GM18520 (cell line): ENCODE results near the gene MYCBP2.
"Not testable (repeated sequence)": the region's sequence is repeated elsewhere in the genome, so short reads cannot be mapped to it uniquely, and the experiment has no call there.

Source experiments
- ATAC-seq: cut with Tn5 transposase; IDR thresholded peaks from one replicate; pipeline ENCODE4 v1.9.1; 2021; ENCODE audit not compliant: unreplicated experiment

Gene MYCBP2

DNA sequence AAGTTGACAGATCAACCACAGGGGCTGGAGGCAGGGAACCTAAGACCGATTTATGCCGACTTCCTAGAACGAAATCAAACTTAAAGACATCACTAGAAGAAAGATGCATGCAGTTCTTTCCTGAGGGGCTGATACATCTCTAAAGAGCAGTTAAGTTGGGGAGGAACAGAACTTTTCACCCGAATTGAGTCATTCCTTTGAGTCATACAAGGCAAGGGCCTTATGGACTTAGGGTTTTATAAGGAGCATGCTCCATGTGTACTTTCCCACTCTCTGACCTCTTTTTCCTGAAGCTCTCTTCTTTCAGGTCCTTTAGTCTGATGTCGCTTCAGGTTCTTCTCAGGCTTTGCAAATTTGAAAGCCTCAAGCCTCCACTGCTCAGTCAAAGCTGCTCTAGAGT lies 292.0 kb downstream of the MYCBP2 start:
- ATAC-seq, result no peak

DNA sequence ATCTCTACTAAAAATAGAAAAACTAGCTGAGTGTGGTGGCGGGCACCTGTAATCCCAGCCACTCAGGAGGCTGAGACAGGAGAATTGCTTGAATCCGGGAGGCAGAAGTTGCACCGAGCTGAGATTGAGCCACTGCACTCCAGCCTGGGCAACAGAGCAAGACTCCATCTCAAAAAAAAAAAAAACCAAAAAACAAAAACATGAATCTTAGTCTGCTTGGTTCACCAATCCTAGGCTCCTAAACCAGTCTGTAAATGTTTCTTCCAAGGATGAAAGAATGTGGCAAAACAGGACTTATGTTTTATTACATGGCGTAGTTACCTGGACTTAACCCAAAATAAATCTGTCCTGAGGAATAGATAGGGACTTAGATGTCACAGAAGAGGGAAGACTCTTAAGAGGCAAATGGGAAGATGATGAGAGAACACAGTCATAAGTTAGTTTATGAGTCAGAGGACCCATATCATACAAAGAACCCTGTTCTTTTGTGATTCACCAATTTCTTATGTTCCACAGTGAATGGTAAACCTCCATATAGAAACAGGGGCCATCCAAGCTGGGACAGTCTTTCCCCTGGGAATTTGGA lies 293.1 kb downstream of the MYCBP2 start:
- ATAC-seq, result no peak

DNA sequence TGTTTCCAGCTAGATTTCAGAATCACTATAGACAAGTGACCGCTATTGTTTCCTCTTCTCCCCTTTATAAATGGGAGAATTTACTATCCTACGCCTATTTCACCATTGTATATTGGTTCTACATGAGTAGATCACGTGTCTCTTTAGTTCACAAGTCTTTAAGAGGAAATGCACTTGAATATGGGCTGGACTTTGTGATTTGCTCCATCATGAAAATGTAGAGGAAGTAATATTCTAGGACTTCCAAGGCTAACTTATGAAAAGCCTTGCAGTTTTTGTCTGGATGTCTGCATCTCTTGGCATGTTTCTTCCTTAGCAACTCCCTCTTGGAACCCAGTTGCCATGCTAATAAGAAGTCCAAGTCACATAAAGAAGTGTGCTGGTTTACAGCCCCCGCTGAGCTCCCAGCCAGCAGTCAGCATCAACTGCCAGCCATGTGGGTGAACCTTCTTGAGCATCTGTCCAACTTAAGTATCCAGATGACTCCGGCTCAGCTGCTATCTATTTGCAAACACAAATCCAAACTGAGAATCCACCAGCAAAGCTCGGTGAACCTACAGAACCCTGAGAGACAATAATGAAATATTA lies 295.1 kb downstream of the MYCBP2 start:
- ATAC-seq, result no peak

DNA sequence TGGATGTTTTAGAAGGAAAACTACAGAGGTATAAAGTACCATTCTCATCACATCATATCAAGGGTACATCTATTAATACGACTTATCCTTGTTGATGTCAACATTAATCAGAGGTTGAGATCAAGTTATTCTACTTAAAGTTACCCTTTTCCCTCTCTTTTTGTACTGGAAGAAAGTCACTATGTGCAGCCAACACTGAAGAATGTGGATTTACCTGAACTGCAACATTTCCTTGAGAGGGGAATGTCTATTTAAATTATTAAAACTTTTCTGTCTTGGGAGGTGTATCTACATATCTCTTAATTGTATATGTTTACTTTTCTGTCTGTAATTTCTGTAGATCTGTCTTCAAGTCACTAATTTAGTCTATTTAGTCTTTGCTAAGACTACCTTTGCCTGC lies 297.5 kb downstream of the MYCBP2 start:
- no peak for ATAC-seq

DNA sequence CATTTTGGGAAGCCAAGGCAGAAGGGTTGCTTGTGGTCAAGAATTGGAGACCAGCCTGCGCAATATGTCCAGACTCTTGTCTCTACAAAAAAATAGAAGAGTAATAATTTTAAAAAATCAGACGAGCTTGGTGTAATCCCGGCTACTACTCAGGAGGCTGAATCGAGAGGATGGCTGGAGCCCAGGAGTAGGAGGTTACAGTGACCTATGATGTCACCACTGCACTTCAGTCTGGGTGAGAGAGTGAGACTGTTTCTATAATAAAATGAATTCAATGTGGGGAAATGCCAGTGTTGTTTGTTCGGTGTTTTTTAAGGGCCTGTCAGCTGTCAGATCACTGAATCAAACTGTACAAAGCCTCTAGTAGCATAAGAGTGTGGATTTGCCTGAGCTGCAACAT lies 298.7 kb downstream of the MYCBP2 start:
- no peak for ATAC-seq

DNA sequence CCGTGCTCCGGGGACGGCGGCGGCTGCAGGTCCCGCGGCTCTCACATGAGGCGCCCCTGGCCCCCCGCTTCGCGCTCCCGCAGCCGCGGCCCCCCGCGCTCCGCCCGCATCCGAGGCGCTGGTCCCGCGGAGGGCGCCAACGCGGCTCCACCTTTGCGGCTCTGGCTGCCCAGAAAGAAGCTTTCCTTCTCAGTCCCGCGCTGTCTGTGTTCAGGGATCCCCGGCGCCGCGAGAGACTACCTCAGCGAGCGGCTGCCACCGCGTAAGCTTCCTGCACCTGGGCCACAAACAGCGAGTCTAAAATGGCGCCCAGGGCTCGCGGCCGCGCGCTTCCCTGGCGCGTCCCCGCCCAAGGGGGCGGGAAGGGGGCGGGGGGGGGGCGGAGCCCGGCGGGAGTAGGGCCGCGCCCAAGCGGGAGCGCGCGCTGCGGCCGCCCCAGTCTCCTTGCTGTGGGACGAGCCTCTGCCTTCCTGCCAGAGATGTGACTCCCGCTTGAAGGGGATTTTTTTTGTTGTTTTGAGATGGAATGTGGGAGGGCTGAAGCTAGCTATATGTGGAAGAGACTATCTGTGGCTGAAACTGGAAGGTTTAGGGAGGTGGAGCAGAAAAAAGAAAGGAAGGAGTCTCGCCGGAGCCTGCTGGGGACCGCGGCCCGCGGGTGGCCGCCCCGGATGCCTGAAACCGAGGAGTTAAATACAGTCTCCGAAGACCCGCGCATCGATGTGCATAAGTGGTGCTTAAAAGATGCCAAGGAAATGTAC lies 299.9 kb downstream of the MYCBP2 start, which contains the start of gene FBXL3:
TSS of gene FBXL3 (minus strand) at position 299 of the 761 bp plus-strand sequence. CDS start 5,299 bp downstream, outside the sequence.
- ATAC-seq, result peak; percentile 50

DNA sequence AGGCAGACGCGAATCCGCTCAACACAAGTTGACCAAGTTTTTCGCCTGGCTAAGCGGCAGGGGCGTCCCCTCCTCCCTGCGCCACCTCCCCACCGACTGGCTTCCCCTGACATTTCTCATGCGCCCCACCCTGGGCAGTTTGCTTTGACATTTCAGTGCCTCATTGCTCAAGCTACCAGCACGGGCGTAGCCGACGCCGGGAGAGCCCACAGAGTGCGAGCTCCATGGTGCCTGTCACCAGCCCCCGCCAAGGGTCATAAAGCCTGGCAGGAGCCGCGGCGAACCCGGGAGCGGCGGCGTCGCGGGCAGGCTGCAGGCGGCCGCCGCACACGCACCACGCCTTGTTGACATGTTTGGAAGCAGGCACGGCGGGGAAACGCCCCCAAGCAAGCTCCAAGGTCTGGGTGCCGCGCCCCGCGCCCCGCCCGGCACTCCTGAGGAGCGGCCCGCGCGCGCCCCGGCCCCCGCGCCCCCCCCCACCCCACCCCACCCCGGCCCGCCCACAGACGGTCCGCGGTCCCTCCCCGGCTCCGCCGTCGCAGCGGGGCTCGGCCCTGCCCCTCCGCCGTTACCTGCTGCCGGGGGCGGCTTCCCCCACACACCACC lies 300.5 kb downstream of the MYCBP2 start:
- ATAC-seq, result peak; percentile 29

DNA sequence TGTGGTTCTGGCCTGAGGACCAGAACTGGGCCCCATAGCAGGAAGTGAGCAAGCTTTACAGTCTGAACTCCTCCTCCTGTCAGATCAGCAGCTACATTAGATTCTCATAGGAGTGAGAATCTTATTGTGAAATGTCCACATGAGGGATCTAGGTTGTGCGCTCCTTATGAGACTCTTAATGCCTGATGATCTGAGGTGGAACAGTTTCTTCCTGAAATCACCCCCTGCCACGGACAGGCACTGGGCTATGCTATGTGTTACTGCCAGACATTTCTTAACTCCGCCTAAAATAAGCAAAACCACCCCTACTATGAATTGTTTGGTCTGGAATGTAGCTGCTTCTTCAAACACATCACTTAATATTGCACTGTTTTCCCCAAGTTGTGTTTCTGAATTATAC lies 304.6 kb downstream of the MYCBP2 start:
- no peak for ATAC-seq

DNA sequence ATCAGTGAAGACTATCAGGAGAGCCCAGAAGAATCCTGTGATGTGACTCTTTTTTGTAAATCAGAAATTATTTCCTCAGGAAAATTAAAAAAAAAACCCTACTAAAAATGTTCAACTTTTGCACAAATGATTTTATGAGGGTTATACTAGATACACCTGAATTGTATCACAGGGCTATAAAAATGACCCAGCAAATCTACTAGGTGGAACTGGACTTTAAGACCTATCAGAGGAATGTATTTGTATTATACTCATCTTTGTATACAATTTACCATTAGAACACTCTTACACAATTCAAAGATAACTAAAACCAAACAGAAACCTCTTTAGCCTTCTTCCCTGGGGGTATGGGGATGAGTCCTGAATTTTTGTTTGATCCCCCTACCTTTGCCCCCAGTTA lies 307.1 kb downstream of the MYCBP2 start:
- no peak for ATAC-seq

DNA sequence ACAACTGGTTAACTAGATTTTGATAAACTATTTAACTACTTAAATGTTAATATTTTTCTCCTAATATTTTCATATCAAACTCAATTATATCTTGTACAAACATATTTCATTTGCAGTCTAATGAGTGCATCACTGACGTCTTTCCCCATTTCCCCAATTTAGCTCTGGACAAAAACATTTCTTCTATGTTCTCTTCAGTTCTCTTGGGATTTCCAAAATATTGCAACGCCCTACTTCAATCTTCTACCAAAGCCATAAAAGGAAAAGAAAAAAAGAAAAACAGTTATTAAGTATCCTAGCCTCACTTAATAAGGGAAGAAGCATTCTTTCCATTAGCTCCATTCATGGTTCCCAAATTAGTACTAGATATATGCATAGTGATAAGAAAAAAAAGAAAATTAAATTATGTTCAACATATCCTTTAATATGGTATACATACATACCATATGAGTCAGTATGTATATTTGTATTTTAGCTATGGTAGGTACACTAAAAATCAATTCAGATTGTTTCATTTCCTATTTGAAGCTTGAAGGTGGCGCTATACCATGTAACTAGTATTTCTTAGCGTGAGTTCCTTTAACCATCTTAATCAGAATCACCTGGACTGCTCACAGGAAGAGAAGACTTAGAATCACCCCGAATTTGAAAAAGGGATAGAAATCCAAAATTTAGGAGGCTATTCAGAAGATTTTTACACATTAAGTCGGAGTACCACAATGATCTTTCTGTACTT lies 309.8 kb downstream of the MYCBP2 start:
- ATAC-seq, result no peak

DNA sequence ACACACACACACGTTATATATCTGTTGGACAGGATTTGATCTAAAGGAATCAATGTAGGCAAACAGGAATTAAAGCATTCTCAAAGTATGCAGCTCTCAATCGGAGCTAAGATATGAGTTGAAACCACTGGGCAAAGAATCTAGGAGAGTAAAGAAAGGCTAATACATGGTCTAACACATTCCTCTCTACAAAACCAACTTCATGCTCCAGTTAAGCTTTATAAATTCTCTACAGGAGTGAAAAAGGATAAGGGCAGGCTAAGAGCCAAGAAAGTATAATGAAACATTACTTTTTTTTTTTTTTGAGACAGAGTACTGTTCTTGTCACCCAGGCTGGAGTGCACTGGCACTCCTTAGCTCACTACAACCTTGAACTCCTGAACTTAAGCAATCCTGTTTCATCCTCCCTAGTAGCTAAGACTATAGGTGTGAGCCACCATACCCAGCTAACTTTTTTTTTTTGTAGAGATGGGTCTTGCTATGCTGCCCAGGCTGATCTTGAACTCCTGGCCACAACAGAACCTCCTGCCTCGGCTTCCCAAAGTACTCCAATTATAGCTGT lies 310.6 kb downstream of the MYCBP2 start:
- ATAC-seq, result no peak

DNA sequence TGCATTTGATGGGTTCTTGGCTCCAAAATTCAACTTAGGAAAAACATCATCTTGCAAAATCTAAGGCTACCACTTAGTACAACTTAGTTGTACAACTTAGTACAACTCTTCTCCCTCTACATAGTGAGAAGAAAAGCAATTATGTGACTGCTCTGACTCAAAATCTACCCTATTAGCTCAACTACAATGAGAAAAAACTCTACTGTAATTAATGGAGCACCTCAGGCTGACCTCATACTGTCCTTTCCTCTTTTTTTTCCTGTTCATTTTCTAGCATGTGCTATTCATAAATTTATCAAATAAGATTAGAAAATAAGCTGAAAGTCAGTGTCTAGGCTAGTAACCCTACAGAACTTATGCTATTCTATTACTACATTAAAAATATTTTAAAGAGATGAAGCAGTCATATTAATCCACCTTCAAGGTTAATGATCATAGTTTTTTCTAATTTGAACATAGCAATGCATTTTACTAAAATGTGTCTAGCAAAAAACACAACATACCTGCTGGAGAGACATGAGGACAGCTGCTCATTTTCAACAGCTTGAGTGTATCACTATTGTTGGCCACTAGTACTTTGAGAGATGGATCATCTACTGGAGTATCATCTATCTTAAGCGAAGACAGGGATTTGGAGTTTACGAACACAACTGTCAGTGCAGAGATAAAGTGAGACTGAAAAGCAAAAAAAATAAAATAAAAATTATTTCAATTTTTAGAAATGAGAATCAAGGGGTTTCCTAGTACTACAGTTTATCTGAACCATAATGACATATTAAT lies 311.8 kb downstream of the MYCBP2 start:
- no peak for ATAC-seq

DNA sequence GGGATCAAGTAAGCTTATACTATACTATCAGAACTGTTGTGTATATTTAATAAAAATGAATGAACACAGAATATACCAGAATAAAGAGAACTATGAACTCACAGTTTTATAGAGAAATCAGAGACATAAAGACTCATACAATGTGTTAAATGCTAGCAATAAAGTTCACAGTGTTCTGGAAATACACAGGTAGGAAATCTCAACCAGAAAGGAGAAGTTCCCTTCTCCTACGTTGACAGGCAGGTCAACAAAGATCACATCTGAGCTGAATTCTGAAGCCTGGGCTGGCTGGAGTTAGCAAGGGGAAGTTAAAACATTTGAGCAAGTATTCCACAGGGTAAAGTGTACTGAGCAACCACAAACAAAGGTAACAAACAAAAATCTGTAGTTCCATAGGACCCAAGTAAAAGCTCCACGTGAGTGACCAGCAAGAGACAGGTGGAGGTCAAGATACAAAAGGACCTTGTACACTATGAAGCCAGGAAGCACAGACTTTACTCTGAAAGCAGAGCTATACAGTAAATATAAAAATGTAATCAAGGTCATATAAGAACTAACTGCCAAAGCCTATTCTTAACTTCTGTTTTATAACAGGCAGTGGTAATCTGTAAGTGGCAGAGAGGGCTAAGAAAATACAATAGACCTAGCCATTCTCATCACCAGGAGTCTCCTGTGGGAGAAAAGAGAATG lies 312.9 kb downstream of the MYCBP2 start:
- ATAC-seq, result no peak

DNA sequence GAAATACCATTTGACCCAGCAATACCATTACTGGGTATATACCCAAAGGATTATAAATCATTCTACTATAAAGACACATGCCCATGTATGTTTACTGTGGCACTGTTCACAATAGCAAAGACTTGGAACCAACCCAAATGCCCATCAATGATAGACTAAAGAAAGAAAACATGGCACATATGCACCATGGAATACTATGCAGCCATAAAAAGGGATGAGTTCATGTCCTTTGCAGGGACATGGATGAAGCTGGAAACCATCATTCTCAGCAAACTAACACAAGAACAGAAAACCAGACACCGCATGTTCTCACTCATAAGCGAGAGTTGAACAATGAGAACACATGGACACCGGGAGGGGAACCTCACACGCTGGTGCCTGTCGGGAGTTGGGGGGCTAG lies 317.2 kb downstream of the MYCBP2 start:
- ATAC-seq, result not testable (repeated sequence)

DNA sequence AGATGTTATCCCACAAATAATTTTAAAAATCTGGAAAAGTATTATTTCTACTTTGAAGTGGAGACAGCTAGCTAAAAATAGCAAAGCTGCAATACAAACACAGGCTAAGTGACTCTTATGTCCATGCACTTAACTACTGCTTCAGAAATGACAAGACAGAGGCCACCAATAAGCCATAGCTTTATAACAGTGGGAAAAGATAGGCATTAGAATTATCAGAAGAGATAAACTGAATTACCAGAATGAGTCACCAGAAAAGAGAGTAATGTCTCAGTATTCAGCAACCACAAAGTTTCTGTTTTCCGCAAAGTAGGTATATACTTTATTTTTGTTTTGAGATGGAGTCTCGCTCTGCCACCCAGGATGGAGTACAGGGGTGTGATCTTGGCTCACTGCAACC lies 317.9 kb downstream of the MYCBP2 start:
- ATAC-seq, result peak; percentile 42

DNA sequence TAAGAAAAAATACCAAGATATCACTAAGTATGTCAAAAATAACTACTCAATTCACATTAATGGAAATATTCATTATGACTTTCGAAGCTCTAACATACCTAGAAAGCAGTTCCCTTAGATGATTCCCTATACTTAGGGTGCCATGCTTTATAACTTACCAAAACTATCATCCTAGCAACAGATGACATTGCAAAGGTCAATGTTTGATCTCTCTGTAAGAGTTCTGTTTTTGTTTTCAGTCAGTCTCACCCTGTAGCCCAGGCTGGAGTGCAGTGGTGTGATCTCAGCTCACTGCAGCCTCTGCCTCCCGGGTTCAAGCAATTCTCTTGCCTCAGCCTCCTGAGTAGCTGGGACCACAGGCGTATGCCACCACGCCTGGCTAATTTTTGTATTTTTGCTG lies 318.6 kb downstream of the MYCBP2 start:
- not testable (repeated sequence) for ATAC-seq

DNA sequence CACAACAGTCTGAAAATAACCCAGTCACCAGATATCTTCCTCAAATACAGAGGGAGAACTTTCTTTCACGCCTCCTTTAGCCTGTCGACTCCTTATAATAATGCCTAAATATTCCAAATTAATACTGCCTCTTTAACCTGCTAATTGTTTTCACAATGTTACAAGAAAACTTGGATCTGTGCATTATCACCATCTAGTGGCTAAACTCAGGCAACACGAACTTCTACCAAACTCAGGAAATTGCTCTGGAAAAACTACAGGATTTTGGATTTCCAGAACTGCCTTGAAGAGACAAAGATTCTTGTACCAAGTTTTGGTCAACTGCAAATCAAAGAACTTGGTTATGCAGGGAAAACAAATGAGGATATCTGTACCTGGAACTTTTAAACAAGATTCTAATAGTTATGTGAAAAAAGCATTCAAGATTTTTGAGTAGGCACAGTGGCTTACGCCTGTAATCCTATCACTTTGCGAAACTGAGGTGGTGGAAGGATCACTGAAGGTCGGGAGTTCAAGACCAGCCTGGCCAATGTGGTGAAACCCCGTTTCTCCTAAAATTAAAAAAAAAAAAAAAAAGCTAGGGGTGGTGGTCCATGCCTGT lies 324.2 kb downstream of the MYCBP2 start:
- no peak for ATAC-seq

DNA sequence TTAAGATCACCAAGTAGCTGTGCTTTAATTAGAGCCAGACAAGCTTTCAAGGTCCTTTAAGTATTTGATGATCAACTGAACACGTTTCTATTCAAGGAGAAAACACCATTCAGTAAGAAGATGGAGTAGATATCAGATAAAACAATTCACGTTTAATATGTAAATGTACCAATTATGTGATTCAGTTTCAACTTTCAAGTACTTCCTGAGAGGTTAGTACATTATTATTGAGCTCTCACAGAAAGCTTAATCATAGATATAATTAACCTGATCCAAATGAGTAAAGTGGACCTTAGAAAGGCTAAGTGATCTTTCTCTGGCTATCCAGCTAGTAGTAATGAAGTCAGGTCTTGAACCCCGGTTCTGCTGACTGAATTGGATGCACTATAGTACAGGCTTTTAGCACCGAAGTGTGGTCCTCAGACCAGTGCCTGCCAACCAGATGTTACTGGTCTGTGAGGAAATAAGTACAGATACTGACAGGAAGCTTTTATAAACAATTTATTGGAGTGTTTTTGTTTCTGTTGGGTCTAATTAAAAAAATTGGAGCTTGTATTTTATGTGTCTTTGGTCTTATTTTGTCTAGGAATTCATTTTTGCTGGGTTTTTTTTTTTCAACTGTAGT lies 324.8 kb downstream of the MYCBP2 start:
- no peak for ATAC-seq

DNA sequence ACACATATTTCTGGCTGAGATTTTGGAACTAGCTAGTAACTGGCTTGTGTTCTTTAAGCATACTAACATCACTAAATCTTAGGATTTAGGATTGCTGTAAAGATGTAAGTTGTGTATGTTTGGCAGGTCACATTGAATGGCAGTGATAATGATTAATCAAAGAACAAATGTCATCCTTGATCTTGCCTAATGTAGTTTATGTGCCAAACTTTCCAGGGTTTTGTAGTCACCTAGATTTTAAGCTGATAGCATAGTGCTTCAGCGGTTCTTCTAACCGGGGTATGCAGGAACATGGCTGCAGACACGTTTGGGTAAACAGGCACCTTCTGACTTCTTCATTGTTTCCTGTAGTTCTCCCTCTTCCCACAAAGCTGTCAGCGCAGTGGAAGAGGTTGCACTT lies 325.4 kb downstream of the MYCBP2 start:
- no peak for ATAC-seq
